Measurements from ENCODE around the gene PDP2. TPM values are rescaled to one million over a fixed set of nuclear protein-coding genes. Genes with fewer than 3 reads are reported as not detected.

The PDP2 gene
- total RNA-seq, 1 donor: 4.0 TPM

DNA sequence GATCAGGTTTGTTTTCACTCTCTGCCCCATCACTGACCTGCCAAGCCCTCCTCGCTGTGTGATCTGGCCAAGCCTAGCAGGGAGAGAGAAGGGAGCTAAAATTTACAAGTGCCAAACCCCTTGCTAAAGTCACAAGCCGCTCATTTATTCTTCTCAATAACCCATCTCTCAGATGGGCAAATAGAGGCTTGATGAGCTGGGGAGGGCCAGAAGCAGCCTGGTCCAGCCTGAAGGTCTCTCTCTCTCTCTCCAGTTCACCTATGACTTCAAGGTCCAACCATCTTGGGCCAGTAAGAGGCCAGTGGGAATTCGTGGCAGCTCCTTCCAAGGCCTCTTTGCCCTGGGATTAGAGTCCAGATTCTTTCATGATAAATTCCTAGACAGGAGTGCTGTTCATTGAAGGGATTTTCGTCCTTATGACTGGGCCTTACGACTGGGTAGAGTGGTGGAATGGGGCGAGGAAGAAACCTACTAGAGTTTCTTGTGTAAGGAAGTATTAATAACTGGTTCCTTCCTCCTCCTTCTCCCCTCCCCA, 32.7 kb upstream of the PDP2 start:
- Histone ChIP-seq H3K27me3 (ENCODE audit: insufficient read depth, low read length) (peaks cover 39% of the 10 kb centered on the region), H3K4me1 (ENCODE audit: insufficient read depth, low read length) (peaks cover 8% of the 10 kb centered on the region), H3K9me3 (ENCODE audit: low read depth, low read length) (no peaks in the 10 kb centered on the region), H3K4me3 (ENCODE audit: low read length) (no peak overlapping the region)

GRCh38 chr16:66848172-66848571, 32.1 kb upstream of the PDP2 start:
- no peaks in the 10 kb centered on the region for H3K9me3 ChIP-seq (ENCODE audit: low read depth, low read length)
- H3K4me3 ChIP-seq (ENCODE audit: low read length): no peak overlapping the region
- peaks cover 36% of the 10 kb centered on the region for H3K27me3 ChIP-seq (ENCODE audit: insufficient read depth, low read length)
- H3K4me1 ChIP-seq (ENCODE audit: insufficient read depth, low read length): peaks cover 8% of the 10 kb centered on the region

GRCh38 chr16:66849021-66849420, 31.3 kb upstream of the PDP2 start:
- H3K4me3 ChIP-seq (ENCODE audit: low read length): no peak overlapping the region
- H3K4me1 ChIP-seq (ENCODE audit: insufficient read depth, low read length): peaks cover 8% of the 10 kb centered on the region
- no peaks in the 10 kb centered on the region for H3K9me3 ChIP-seq (ENCODE audit: low read depth, low read length)
- H3K27me3 ChIP-seq (ENCODE audit: insufficient read depth, low read length): peaks cover 28% of the 10 kb centered on the region

DNA sequence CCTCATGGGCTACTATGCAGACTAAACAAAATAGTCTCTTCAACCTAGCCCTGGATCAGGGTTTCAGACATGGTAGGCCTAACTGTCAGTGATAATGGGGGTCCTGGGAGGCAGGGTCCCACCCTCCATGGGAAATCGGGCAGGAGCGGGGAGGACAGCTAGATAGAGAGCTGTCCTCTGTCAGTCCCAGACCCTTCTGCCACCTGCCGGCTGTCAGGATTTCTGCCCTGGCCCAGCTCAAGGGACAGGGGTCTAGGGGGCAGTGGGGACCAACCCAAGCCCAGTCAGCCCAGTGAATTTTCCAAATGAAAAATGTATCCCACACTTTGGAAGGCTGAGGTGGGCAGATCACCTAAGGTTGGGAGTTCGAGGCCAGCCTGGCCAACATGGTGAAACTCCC, 30.8 kb upstream of the PDP2 start:
- no peaks in the 10 kb centered on the region for H3K9me3 ChIP-seq (ENCODE audit: low read depth, low read length)
- peaks cover 5% of the 10 kb centered on the region for H3K4me1 ChIP-seq (ENCODE audit: insufficient read depth, low read length)
- H3K27me3 ChIP-seq (ENCODE audit: insufficient read depth, low read length): peaks cover 24% of the 10 kb centered on the region
- H3K4me3 ChIP-seq (ENCODE audit: low read length): no peak overlapping the region

DNA sequence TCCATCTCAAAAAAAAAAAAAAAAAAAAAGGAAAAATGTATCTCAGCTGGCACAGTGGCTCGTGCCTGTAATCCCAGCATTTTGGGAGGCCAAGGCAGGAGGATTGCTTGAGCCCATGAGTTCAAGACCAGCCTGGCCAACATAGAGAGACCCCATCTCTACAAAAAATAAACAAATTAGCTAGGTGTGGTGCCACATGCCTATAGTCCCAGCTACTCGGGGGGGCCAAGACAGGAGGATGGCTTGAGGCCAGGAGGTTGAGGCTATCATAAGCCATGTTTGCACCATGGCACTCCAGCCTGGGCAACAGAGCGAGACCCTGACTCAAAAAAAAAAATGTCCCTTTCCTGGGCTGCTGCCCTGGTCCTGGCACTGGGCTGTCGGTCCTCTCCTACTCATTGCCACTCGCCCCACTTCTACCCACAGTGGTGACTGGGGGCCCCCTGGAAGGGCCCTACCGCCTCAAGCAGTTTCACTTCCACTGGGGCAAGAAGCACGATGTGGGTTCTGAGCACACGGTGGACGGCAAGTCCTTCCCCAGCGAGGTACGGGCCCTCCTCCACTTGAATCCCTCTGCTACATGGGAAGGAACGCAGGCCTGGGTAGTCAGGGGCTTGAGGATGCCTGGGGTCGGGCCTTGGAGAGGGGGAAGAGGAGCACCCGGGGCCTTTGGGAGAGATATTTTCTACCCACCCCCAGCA, 30.1 kb upstream of the PDP2 start:
- Histone ChIP-seq H3K9me3 (ENCODE audit: low read depth, low read length) (no peaks in the 10 kb centered on the region), H3K4me1 (ENCODE audit: insufficient read depth, low read length) (no peaks in the 10 kb centered on the region), H3K4me3 (ENCODE audit: low read length) (no peak overlapping the region), H3K27me3 (ENCODE audit: insufficient read depth, low read length) (peaks cover 17% of the 10 kb centered on the region)

DNA sequence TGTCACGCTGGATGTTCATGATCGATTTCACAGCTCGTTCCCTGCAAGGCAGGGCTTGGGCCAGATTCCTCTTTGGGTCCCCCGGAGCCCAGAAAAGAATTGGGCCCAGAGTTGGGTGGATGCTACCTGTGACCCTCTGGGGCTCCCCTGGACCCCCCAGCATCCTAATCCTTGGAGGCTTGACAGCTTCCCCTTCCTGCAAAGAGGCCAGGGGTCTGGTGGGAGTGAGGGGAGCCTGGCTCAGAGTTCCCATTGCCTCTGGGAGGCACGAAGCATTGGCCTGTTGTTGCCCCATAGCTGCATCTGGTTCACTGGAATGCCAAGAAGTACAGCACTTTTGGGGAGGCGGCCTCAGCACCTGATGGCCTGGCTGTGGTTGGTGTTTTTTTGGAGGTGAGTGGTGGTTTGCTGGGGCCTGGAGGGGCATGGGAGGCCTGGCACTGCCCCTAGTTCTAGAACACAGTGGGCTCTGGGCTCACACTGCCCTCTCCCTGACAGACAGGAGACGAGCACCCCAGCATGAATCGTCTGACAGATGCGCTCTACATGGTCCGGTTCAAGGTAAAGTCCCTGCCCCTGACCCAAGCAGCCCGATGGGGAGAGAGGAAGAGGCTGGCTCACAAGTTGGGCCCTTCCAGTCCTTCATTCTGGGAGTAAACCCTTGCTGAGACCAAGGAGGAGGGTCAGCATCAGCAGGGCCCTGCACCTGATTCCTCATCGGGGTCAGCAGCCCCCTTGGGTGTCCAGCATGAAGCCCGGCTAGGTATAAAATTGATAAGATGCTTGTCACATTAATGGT, 28.9 kb upstream of the PDP2 start:
- no peaks in the 10 kb centered on the region for H3K4me1 ChIP-seq (ENCODE audit: insufficient read depth, low read length)
- no peaks in the 10 kb centered on the region for H3K9me3 ChIP-seq (ENCODE audit: low read depth, low read length)
- no peak overlapping the region for H3K4me3 ChIP-seq (ENCODE audit: low read length)
- peaks cover 6% of the 10 kb centered on the region for H3K27me3 ChIP-seq (ENCODE audit: insufficient read depth, low read length)

DNA sequence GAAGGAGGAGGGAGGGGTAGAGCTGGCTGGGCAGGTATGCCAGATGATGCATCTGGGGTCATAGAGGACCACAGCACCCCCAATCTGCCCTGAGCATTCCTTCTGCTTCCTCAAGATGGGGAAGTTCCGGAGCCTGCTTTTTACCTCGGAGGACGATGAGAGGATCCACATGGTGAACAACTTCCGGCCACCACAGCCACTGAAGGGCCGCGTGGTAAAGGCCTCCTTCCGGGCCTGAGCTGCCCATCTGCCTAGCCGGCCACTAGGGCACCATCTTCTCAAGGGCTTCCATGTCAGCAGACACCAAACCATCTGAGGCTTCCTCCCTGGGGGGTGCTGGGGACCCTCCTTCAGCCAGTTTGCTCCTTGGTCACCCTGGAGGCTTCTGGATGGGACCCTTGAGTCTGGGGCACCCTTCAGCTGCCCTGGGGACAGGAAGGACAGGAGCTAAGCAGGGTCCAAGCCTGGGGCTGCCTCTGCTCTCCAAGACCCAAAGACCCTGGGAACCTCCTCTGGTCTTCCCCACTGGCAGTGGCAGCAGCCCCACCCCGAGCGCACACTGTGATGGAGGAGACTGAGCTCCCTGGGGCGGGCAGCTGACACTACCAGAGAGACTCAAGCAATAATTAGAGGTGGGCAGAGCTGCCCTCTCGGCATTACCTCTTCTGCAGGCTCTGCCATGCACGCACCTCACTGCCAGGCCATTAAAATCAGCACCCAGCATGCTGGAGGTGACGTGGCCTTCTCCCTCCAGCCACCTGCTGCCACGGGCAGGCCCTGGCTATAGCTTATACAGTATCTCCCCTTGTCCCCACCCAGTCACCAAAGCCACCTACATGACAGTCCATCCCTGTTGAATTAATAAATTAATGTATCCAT, 26.8 kb upstream of the PDP2 start:
- Histone ChIP-seq H3K9me3 (ENCODE audit: low read depth, low read length) (no peaks in the 10 kb centered on the region), H3K4me3 (ENCODE audit: low read length) (no peak overlapping the region), H3K4me1 (ENCODE audit: insufficient read depth, low read length) (no peaks in the 10 kb centered on the region), H3K27me3 (ENCODE audit: insufficient read depth, low read length) (no peaks in the 10 kb centered on the region)

DNA sequence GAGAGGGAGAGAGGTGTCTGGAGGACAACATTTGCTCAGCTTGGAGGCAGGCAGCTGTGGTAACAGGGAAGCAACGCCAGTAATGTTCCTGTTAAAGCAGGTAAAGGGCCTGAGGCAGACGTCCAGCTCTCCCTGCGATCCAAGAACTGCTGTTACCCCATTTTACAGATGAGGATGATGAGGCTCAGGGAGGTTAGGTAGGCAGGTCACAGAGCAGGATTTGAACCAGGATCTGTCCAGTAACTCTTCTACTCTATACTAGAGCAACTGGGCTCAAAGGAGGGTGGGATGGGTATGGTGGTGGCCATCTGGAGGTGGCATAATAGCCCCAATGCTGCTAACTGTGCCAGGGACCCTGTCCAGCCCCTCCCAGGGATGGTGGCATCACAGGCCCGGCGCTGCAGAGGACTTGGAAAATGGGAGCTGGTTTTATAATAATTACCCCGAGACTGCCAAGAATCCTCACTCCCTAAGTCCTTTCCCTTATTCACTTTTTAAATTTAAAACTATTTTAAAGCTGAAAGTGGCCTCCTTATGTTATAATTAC, 24.1 kb upstream of the PDP2 start:
- H3K4me3 ChIP-seq (ENCODE audit: low read length): no peak overlapping the region
- no peaks in the 10 kb centered on the region for H3K9me3 ChIP-seq (ENCODE audit: low read depth, low read length)
- no peaks in the 10 kb centered on the region for H3K27me3 ChIP-seq (ENCODE audit: insufficient read depth, low read length)
- H3K4me1 ChIP-seq (ENCODE audit: insufficient read depth, low read length): no peaks in the 10 kb centered on the region

GRCh38 chr16:66856801-66857200, 23.5 kb upstream of the PDP2 start:
- H3K4me3 ChIP-seq (ENCODE audit: low read length): no peak overlapping the region
- H3K9me3 ChIP-seq (ENCODE audit: low read depth, low read length): no peaks in the 10 kb centered on the region
- no peaks in the 10 kb centered on the region for H3K27me3 ChIP-seq (ENCODE audit: insufficient read depth, low read length)
- H3K4me1 ChIP-seq (ENCODE audit: insufficient read depth, low read length): no peaks in the 10 kb centered on the region

- no peaks in the 10 kb centered on the region for H3K9me3 ChIP-seq (ENCODE audit: low read depth, low read length)
- H3K4me1 ChIP-seq (ENCODE audit: insufficient read depth, low read length): no peaks in the 10 kb centered on the region
- H3K27me3 ChIP-seq (ENCODE audit: insufficient read depth, low read length): no peaks in the 10 kb centered on the region
- no peak overlapping the region for H3K4me3 ChIP-seq (ENCODE audit: low read length)
Measured at GRCh38 chr16:66857437-66857836, 22.9 kb upstream of the PDP2 start.

DNA sequence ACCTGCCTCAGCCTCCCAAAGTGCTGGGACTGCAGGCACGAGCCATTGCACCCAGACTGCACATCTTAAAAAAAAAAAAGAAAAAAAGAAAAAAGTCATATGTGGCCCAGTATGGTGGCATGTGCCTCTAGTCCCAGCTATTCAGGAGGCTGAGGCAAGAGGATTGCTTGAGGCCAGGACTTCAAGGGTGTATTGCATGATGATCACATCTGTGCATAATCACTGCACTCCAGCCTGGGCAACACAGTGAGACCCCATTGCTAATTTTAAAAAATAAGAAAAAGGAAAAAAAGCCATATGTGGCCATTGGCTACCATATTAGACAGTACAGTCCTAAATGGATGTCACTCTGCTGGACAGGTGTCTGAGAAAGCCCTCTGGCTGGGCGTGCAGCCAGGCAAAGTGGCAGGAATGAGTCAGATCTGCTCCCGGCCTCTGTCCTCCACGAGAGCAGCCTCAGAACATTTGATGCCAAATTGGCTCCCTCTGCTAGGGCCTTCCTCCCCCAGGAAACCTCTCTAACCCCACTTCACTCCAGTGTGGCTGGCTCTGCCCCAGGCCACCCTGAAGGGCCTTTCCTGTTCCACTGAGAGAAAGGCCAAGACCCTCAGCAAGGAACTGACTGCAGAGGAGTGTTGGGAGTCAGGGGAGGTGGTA, 21.4 kb upstream of the PDP2 start:
- H3K9me3 ChIP-seq (ENCODE audit: low read depth, low read length): no peaks in the 10 kb centered on the region
- H3K4me1 ChIP-seq (ENCODE audit: insufficient read depth, low read length): no peaks in the 10 kb centered on the region
- H3K27me3 ChIP-seq (ENCODE audit: insufficient read depth, low read length): no peaks in the 10 kb centered on the region
- H3K4me3 ChIP-seq (ENCODE audit: low read length): no peak overlapping the region

DNA sequence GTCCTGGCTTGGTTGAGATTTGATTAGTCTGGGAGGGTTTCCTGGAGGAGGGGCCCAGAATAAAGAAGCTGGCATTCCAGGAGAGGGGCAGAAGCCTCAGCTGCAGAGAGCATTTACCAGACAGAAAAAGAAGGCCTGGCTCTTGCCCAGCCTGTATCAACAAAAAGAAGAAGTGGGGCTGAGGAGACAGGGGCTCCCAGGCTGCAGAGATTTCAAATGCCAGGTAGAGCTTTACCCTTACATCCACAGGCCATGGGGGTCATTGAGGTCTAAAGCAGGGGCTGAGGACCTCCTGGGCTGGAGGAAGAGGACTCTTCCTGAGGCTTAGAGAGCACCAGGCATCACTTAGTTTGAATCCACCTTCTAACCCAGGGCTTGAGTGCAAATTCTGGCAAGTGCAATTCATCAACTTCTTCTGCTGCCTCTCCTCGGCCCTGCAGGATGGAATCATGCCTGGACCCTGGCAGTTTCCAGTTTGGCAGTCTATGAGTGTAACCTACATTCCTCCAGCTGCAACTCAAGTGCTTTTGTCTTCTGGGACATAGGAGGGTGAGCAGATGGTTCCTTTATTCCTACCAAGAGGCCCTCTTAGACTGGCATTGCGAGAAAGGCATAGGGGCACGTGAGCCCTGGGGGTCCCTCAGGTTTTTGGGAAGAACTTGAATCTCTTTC, 20.8 kb upstream of the PDP2 start:
- H3K27me3 ChIP-seq (ENCODE audit: insufficient read depth, low read length): no peaks in the 10 kb centered on the region
- H3K4me1 ChIP-seq (ENCODE audit: insufficient read depth, low read length): no peaks in the 10 kb centered on the region
- H3K4me3 ChIP-seq (ENCODE audit: low read length): no peak overlapping the region
- no peaks in the 10 kb centered on the region for H3K9me3 ChIP-seq (ENCODE audit: low read depth, low read length)

GRCh38 chr16:66862023-66862520, 18.2 kb upstream of the PDP2 start:
- no peaks in the 10 kb centered on the region for H3K9me3 ChIP-seq (ENCODE audit: low read depth, low read length)
- H3K27me3 ChIP-seq (ENCODE audit: insufficient read depth, low read length): no peaks in the 10 kb centered on the region
- H3K4me3 ChIP-seq (ENCODE audit: low read length): no peak overlapping the region
- H3K4me1 ChIP-seq (ENCODE audit: insufficient read depth, low read length): no peaks in the 10 kb centered on the region

GRCh38 chr16:66863707-66864106, 16.6 kb upstream of the PDP2 start:
- no peak overlapping the region for H3K4me3 ChIP-seq (ENCODE audit: low read length)
- H3K9me3 ChIP-seq (ENCODE audit: low read depth, low read length): no peaks in the 10 kb centered on the region

More at GRCh38 chr16:66863707-66864106, 16.6 kb upstream of the PDP2 start:
- Histone ChIP-seq H3K4me1 (ENCODE audit: insufficient read depth, low read length) (no peaks in the 10 kb centered on the region), H3K27me3 (ENCODE audit: insufficient read depth, low read length) (no peaks in the 10 kb centered on the region)

All from mononuclear cell (primary cell).